ENCODE data around the gene USP7. TPM values are rescaled to one million over a fixed set of nuclear protein-coding genes. Genes with fewer than 3 reads are reported as not detected.

Gene USP7
- 74.6 TPM for total RNA-seq
- long read RNA-seq, full-length matches to known transcripts = 25 of 62 reads
- long read RNA-seq, partial matches to known transcripts = 27 of 62 reads
- long read RNA-seq, other reads (novel, unspliced or antisense) = 10 of 62 reads

- intact Hi-C loops (cut with DNase I) = loop anchor here (2.0 kb wide), 1 partner anchor 127 kb away; the partner anchor contains the start of gene HAPSTR1
- peak; percentile 97 for DNase-seq (ENCODE audit: low spot score)
Measured at GRCh38 chr16:8963821-8964441, at the start of gene USP7. Gene USP7, minus strand, starts transcription at chr16:8963906. Its CDS starts 621 bp downstream, at chr16:8963285.

- DNase-seq (ENCODE audit: low spot score) = no peak
- intact Hi-C loops (cut with DNase I) = loop anchor here (5.0 kb wide), 1 partner anchor 351 kb away; no protein-coding TSS in a partner anchor
Measured at GRCh38 chr16:9013508-9013864, 49.8 kb upstream of the USP7 start.

- intact Hi-C loops (cut with DNase I) = loop anchor here (5.0 kb wide), 1 partner anchor 351 kb away; no protein-coding TSS in a partner anchor
- no peak for DNase-seq (ENCODE audit: low spot score)
Measured at GRCh38 chr16:9012848-9013507, 49.3 kb upstream of the USP7 start.

- intact Hi-C loops (cut with DNase I) = loop anchor here (5.0 kb wide), 1 partner anchor 350 kb away; no protein-coding TSS in a partner anchor
Measured at GRCh38 chr16:9012330-9012729, 48.6 kb upstream of the USP7 start.

GRCh38 chr16:9008601-9009260 is 45.0 kb upstream of the USP7 start:
- DNase-seq (ENCODE audit: low spot score) = peak; percentile 84
- intact Hi-C loops (cut with DNase I) = loop anchor here (10.0 kb wide), 2 partner anchors 74 to 104 kb away; no protein-coding TSS in a partner anchor

More at GRCh38 chr16:9012330-9012729, 48.6 kb upstream of the USP7 start:
- no peak for DNase-seq (ENCODE audit: low spot score)

GRCh38 chr16:9007177-9007794 is 43.6 kb upstream of the USP7 start:
- no peak for DNase-seq (ENCODE audit: low spot score)
- intact Hi-C loops (cut with DNase I) = loop anchor here (10.0 kb wide), 2 partner anchors 72 to 102 kb away; no protein-coding TSS in a partner anchor

GRCh38 chr16:9004183-9004582 is 40.5 kb upstream of the USP7 start:
- DNase-seq (ENCODE audit: low spot score) = no peak
- intact Hi-C loops (cut with DNase I) = loop anchor here (10.0 kb wide), 2 partner anchors 69 to 99 kb away; no protein-coding TSS in a partner anchor

GRCh38 chr16:9003763-9004162 is 40.1 kb upstream of the USP7 start:
- no peak for DNase-seq (ENCODE audit: low spot score)
- intact Hi-C loops (cut with DNase I) = loop anchor here (10.0 kb wide), 2 partner anchors 69 to 99 kb away; no protein-coding TSS in a partner anchor

- intact Hi-C loops (cut with DNase I) = loop anchor here (10.0 kb wide), 2 partner anchors 69 to 99 kb away; no protein-coding TSS in a partner anchor
- no peak for DNase-seq (ENCODE audit: low spot score)
Measured at GRCh38 chr16:9003322-9003721, 39.6 kb upstream of the USP7 start.

GRCh38 chr16:9002042-9002441 is 38.3 kb upstream of the USP7 start:
- intact Hi-C loops (cut with DNase I) = loop anchor here (10.0 kb wide), 2 partner anchors 67 to 97 kb away; no protein-coding TSS in a partner anchor
- no peak for DNase-seq (ENCODE audit: low spot score)

GRCh38 chr16:9000664-9001063 is 37.0 kb upstream of the USP7 start:
- DNase-seq (ENCODE audit: low spot score) = no peak
- intact Hi-C loops (cut with DNase I) = loop anchor here (10.0 kb wide), 2 partner anchors 66 to 96 kb away; no protein-coding TSS in a partner anchor

GRCh38 chr16:8999800-9000199 is 36.1 kb upstream of the USP7 start:
- no peak for DNase-seq (ENCODE audit: low spot score)
- intact Hi-C loops (cut with DNase I) = loop anchor here (10.0 kb wide), 2 partner anchors 65 to 95 kb away; no protein-coding TSS in a partner anchor

- no peak for DNase-seq (ENCODE audit: low spot score)
- intact Hi-C loops (cut with DNase I) = no loop called here
Measured at GRCh38 chr16:8998108-8998507, 34.4 kb upstream of the USP7 start.

GRCh38 chr16:8996891-8997290 is 33.2 kb upstream of the USP7 start:
- no peak for DNase-seq (ENCODE audit: low spot score)
- intact Hi-C loops (cut with DNase I) = no loop called here

GRCh38 chr16:8990445-8990844 is 26.7 kb upstream of the USP7 start:
- no peak for DNase-seq (ENCODE audit: low spot score)
- intact Hi-C loops (cut with DNase I) = no loop called here

- intact Hi-C loops (cut with DNase I) = no loop called here
- no peak for DNase-seq (ENCODE audit: low spot score)
Measured at GRCh38 chr16:8989099-8989878, 25.6 kb upstream of the USP7 start.

- intact Hi-C loops (cut with DNase I) = no loop called here
- DNase-seq (ENCODE audit: low spot score) = no peak
Measured at GRCh38 chr16:8986818-8987191, 23.1 kb upstream of the USP7 start.

- no peak for DNase-seq (ENCODE audit: low spot score)
- intact Hi-C loops (cut with DNase I) = no loop called here
Measured at GRCh38 chr16:8986111-8986510, 22.4 kb upstream of the USP7 start.

- intact Hi-C loops (cut with DNase I) = no loop called here
Measured at GRCh38 chr16:8982816-8983215, 19.1 kb upstream of the USP7 start.

More at GRCh38 chr16:8982816-8983215, 19.1 kb upstream of the USP7 start:
- no peak for DNase-seq (ENCODE audit: low spot score)
